HepG2 (cell line): ENCODE results near the gene ALOX15. TPM values are rescaled to one million over a fixed set of nuclear protein-coding genes. Genes with fewer than 3 reads are reported as not detected.

Source experiments
- ATAC-seq: fragments of 200-7000 bp; cut with Tn5 transposase; 3 replicates; pipeline ENCODE4 v1.9.1; 2020; ENCODE audit warnings: mild to moderate bottlenecking, moderate library complexity
- BruUV-seq: library from RNA; stranded (reverse); fragments of 400-500 nt; replicated peaks from 2 replicates; lab custom pipeline; 2021; lab: Mats Ljungman, UMichigan
- CTCF ChIA-PET: fragments of 300-600 bp; formaldehyde crosslinking; extraction: SDS; loops from one replicate; lab custom pipeline; 2021; ENCODE audit warnings: low total read pairs, inconsistent platforms, low intra/inter-chr PET ratio; lab: Yijun Ruan, JAX
- POLR2A ChIA-PET: fragments of 350-600 bp; sonication (Branson Sonifier 250); formaldehyde crosslinking; loops from one replicate; lab custom pipeline; 2020; ENCODE audit warnings: antibody characterized with exemption, inconsistent platforms; lab: Yijun Ruan, JAX
- DNase-seq: peaks from one replicate; pipeline ENCODE4 v3.0.0-alpha.2; 2015; ENCODE audit warnings: low spot score
- FAIRE-seq: peaks from 3 replicates; lab custom pipeline; 2011; peaks lifted over from hg19 to GRCh38; lab: Jason Lieb, UNC
- H2AFZ ChIP-seq: one replicate; pipeline ENCODE4 v1.6.1; 2011; ENCODE audit warnings: low read length, inconsistent platforms
- H3K27ac ChIP-seq: fragments of 300-600 bp; 3 replicates; pipeline ENCODE4 v1.8.0; 2011; ENCODE audit warnings: mixed run types, mild to moderate bottlenecking, mixed read lengths, low read length, inconsistent platforms; ENCODE audit not compliant: insufficient read depth; ENCODE audit errors: extremely low read length
- H3K27me3 ChIP-seq, 2 experiments: fragments of 200-600 bp in 1 of 2; 2 replicates in 1 of 2; 3 replicates in 1 of 2; pipeline versions ENCODE4 v1.6.0 to v1.8.0; 2011; ENCODE audit warnings: low read length in 2 of 2, mild to moderate bottlenecking in 2 of 2, moderate library complexity in 2 of 2, inconsistent platforms in 1 of 2; ENCODE audit not compliant: insufficient read depth in 2 of 2, control insufficient read depth in 1 of 2
- H3K36me3 ChIP-seq, 2 experiments: fragments of 200-600 bp in 1 of 2; replicated peaks in 1 of 2; 2 replicates in 1 of 2; 3 replicates in 1 of 2; pipeline versions ENCODE4 v1.5.1 to v1.8.0; 2011; ENCODE audit warnings: low read length in 2 of 2, inconsistent platforms in 1 of 2; ENCODE audit not compliant: insufficient read depth in 2 of 2, control insufficient read depth in 1 of 2
- H3K4me1 ChIP-seq: 2 replicates; pipeline ENCODE4 v1.5.1; 2012; ENCODE audit warnings: low read length, inconsistent platforms; ENCODE audit not compliant: insufficient read depth
- H3K4me2 ChIP-seq: 2 replicates; pipeline ENCODE4 v1.6.0; 2011; ENCODE audit warnings: low read depth, low read length, inconsistent platforms
- H3K4me3 ChIP-seq, 3 experiments: fragments of 200-600 bp in 1 of 3; sonication (generic), shearing (Covaris generic) in 1 of 3; replicated peaks in 1 of 3; 2 replicates each; pipeline ENCODE4 v1.5.1; 2011 to 2016; ENCODE audit warnings: low read length in 3 of 3, inconsistent platforms in 2 of 3, low read depth in 2 of 3, mild to moderate bottlenecking in 2 of 3, control low read depth in 1 of 3, mixed read lengths in 1 of 3; ENCODE audit not compliant: insufficient read depth in 1 of 3
- H3K79me2 ChIP-seq: one replicate; pipeline ENCODE4 v1.6.1; 2011; ENCODE audit warnings: low read length, inconsistent platforms; ENCODE audit not compliant: insufficient read depth
- H3K9ac ChIP-seq: 2 replicates; pipeline ENCODE4 v1.6.0; 2011; ENCODE audit warnings: mild to moderate bottlenecking, low read depth, low read length, inconsistent platforms; ENCODE audit not compliant: insufficient read depth
- H3K9me3 ChIP-seq: 2 replicates; pipeline ENCODE4 v1.5.1; 2012; ENCODE audit warnings: mild to moderate bottlenecking, low read length
- H4K20me1 ChIP-seq: 2 replicates; pipeline ENCODE4 v1.6.0; 2011; ENCODE audit warnings: inconsistent platforms, mild to moderate bottlenecking, low read length, moderate library complexity; ENCODE audit not compliant: insufficient read depth
- CHD4 ChIP-seq: fragments of 200-600 bp; sonication (generic); IDR thresholded peaks from 2 replicates; pipeline ENCODE4 v1.7.0; 2017; ENCODE audit warnings: mild to moderate bottlenecking, low read length, borderline replicate concordance
- ESRRA ChIP-seq: sonication (generic); formaldehyde crosslinking; IDR thresholded peaks from 2 replicates; pipeline ENCODE4 v1.5.1; 2020; ENCODE audit warnings: mild to moderate bottlenecking, low read depth, missing genetic modification reagents
- HNF4A ChIP-seq: sonication (generic); formaldehyde crosslinking; IDR thresholded peaks from 2 replicates; pipeline ENCODE4 v1.4.0; 2020; ENCODE audit warnings: missing genetic modification reagents
- RFX5 ChIP-seq: IDR thresholded peaks from 2 replicates; pipeline ENCODE4 v1.6.1; 2011; ENCODE audit warnings: low read depth, low read length, improper control_type of control experiment
- SMAD1 ChIP-seq: sonication (generic); formaldehyde crosslinking; IDR thresholded peaks from 2 replicates; pipeline ENCODE4 v1.4.0; 2020; ENCODE audit warnings: missing genetic modification reagents, low read depth, mild to moderate bottlenecking, borderline replicate concordance
- TMF1 ChIP-seq: sonication (generic); formaldehyde crosslinking; IDR thresholded peaks from 2 replicates; pipeline ENCODE4 v1.8.1; 2022; ENCODE audit warnings: low read depth, missing genetic modification reagents
- ZNF652 ChIP-seq: IDR thresholded peaks from 2 replicates; pipeline ENCODE4 v1.6.1; 2016; ENCODE audit warnings: low read depth, borderline replicate concordance
- WGBS: methylation state at CpG from one replicate; pipeline ENCODE4 v1.1.6; 2017; ENCODE audit warnings: low lambda C conversion rate; 5-methylcytosine and 5-hydroxymethylcytosine counted together
- in situ Hi-C: cut with HindIII; loops from 2 replicates; pipeline ENCODE4 v1.10.0; 2017; ENCODE audit warnings: low pct_unique_long_range_greater_than_20kb; ENCODE audit not compliant: extremely low pct_ligation_motif_present
- intact Hi-C: fragments of 100-400 bp; cut with micrococcal nuclease; formaldehyde crosslinking; loops from one replicate; pipeline ENCODE4 v1.10.0; 2022; ENCODE audit not compliant: unreplicated experiment
- polyA plus RNA-seq, 8 experiments: library from polyadenylated mRNA; depleted of rRNA in 3 of 8; stranded (reverse) in 7 of 8; unstranded in 1 of 8; fragments of >200 nt; fragmentation: Illumina TruSeq in 4 of 8; extraction: Trizol in 4 of 8; gene quantifications; 2 replicates each; pipeline versions ENCODE4 v1.2.1 to v1.2.3, GENCODE V29; 2011 to 2016; ENCODE audit warnings: low read depth in 4 of 8, missing spikeins in 1 of 8, mixed read lengths in 1 of 8; ENCODE audit not compliant: insufficient read depth in 1 of 8
- total RNA-seq, 5 experiments: library from RNA; depleted of rRNA; stranded (reverse); fragments of >200 nt; fragmentation: Illumina TruSeq; extraction: Trizol; gene quantifications; 2 replicates each; pipeline ENCODE4 v1.2.3, GENCODE V29; 2016; ENCODE audit warnings: low read depth in 1 of 5

The ALOX15 gene
- total and polyA plus RNA-seq, 2 of the 13 experiments (the other 11 are each of a cell fraction or from before 2014, with no cell fraction given): 0.04 TPM; not detected in 1

DNA sequence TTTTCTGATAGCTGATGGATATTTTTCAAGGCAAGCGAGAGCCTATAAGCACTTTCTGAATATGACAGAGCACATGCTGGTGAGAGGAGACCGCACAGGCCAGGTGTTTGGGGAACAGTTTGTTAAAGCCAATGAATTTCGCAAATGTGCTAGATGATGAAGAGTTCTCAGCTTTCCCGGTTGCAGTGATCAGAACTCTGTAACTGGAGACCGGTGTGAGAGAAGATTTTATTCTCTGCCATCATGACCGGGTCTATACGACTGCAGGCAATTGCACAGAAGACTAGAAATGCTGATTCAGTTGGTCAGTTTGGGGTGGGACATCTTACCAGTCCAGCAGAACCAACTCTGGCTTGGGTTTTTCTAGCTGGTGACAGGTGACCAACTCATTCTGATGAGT lies 31.7 kb downstream of the ALOX15 start:
- no peaks in the 10 kb centered on the region for H3K27me3 ChIP-seq
- ChIA-PET POLR2A (no interaction called here), CTCF (no interaction called here)
- H3K9me3 ChIP-seq: no peaks in the 10 kb centered on the region
- ATAC-seq: no peak
- BruUV-seq: no TSS peak
- H3K4me1 ChIP-seq: peaks cover 57% of the 10 kb centered on the region
- H3K4me3 ChIP-seq: no peak overlapping the region
- no peak overlapping the region for H3K27ac ChIP-seq
- intact Hi-C loops (no loop called here), in situ Hi-C loops (no loop called here)
- peak overlapping the region; percentile 59; the same call in 1 of the 2 replicates for H3K4me2 ChIP-seq
- H3K79me2 ChIP-seq: no peaks in the 10 kb centered on the region
- no peak overlapping the region for H2AFZ ChIP-seq
- no peaks in the 10 kb centered on the region for H3K36me3 ChIP-seq
- WGBS: 54% methylated on average over 7 of the region's 7 CpGs
- no peak overlapping the region for H3K9ac ChIP-seq
- no peak for FAIRE-seq
- TF ChIP-seq RFX5: 0 out of 2 replicates have a peak, but pooled peaks have one; percentile 45
- no peak for TF ChIP-seq TMF1 (CRISPR knock-in tag)
- no peak for TF ChIP-seq CHD4
- H4K20me1 ChIP-seq: no peaks in the 10 kb centered on the region
- no peak for DNase-seq

DNA sequence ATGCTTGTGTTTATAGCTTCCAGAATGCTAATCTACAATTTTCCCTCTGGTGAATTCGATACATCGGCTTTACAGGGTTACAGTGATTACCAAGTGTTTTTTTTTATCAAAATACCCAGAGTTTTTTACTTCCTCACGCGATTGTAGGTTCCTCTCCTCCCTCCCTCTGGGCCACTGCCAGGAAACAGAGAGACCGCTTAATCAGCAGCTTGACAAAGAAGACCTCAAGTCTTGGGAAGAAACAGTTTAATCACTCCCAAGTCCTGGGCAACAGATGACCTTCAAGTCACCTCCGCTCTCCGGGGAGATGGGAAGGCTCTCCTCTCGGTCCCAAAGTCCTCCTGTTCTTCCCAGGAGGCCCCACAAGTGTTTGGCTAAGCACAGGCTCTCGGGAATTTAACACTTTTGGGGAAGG lies 33.7 kb downstream of the ALOX15 start:
- peaks cover 65% of the 10 kb centered on the region for H3K4me1 ChIP-seq
- H3K36me3 ChIP-seq: no peaks in the 10 kb centered on the region
- H3K79me2 ChIP-seq: no peaks in the 10 kb centered on the region
- no peak overlapping the region for H3K4me3 ChIP-seq
- H4K20me1 ChIP-seq: no peaks in the 10 kb centered on the region
- intact Hi-C loops: no loop called here
- ATAC-seq (no peak), DNase-seq (no peak), FAIRE-seq (no peak)
- H3K9me3 ChIP-seq: no peaks in the 10 kb centered on the region
- TF ChIP-seq SMAD1 (CRISPR knock-in tag) (no peak), HNF4A (CRISPR knock-in tag) (0 out of 2 replicates have a peak, but pooled peaks have one; percentile 15), ZNF652 (CRISPR knock-in tag) (peak; percentile 65), ESRRA (CRISPR knock-in tag) (peak; percentile 39; the same call in 1 of the 2 replicates)
- ChIA-PET POLR2A (no interaction called here), CTCF (no interaction called here)
- no TSS peak for BruUV-seq
- no peak overlapping the region for H3K9ac ChIP-seq
- H3K4me2 ChIP-seq: peak overlapping the region; percentile 49; the same call in 1 of the 2 replicates
- no peaks in the 10 kb centered on the region for H3K27me3 ChIP-seq
- no peak overlapping the region for H2AFZ ChIP-seq
- WGBS: 36% methylated on average over 9 of the region's 9 CpGs
- in situ Hi-C loops: no loop called here
- H3K27ac ChIP-seq: no peak overlapping the region
